HG03354 (cell line): ENCODE data around the gene ERICH3.
A peak's percentile ranks its signal among the peaks of the same experiment; 100 is the strongest.
"Not testable (repeated sequence)": the region's sequence is repeated elsewhere in the genome, so short reads cannot be mapped to it uniquely, and the experiment has no call there.

ENCODE experiments used
- ATAC-seq: cut with Tn5 transposase; IDR thresholded peaks from one replicate; pipeline ENCODE4 v1.9.1; 2021; ENCODE audit warnings: mild to moderate bottlenecking; ENCODE audit not compliant: unreplicated experiment, poor library complexity, severe bottlenecking

The ERICH3 gene

GRCh38 chr1:74681851-74682250 is 8.3 kb upstream of the ERICH3 start:
- no peak for ATAC-seq

GRCh38 chr1:74681449-74681848 is 7.9 kb upstream of the ERICH3 start:
- ATAC-seq: peak; percentile 71

GRCh38 chr1:74681001-74681400 is 7.4 kb upstream of the ERICH3 start:
- peak; percentile 54 for ATAC-seq

- ATAC-seq: no peak
These were observed 6.2 kb upstream of the ERICH3 start for GRCh38 chr1:74679811-74680210.

GRCh38 chr1:74677926-74678325 is 4.3 kb upstream of the ERICH3 start:
- no peak for ATAC-seq

- peak; percentile 36 for ATAC-seq
These were observed 871 bp upstream of the ERICH3 start for GRCh38 chr1:74674278-74675048.

GRCh38 chr1:74670866-74671265 is 2.7 kb downstream of the ERICH3 start:
- not testable (repeated sequence) for ATAC-seq

GRCh38 chr1:74654708-74655107 is 18.9 kb downstream of the ERICH3 start:
- no peak for ATAC-seq

- peak; percentile 98 for ATAC-seq
These were observed 20.9 kb downstream of the ERICH3 start for GRCh38 chr1:74652711-74653139.

- no peak for ATAC-seq
These were observed 23.0 kb downstream of the ERICH3 start for GRCh38 chr1:74650561-74650960.

GRCh38 chr1:74641876-74642275 is 31.7 kb downstream of the ERICH3 start:
- no peak for ATAC-seq

GRCh38 chr1:74641161-74641560 is 32.4 kb downstream of the ERICH3 start:
- no peak for ATAC-seq

GRCh38 chr1:74637296-74637695 is 36.3 kb downstream of the ERICH3 start:
- no peak for ATAC-seq

- no peak for ATAC-seq
These were observed 44.3 kb downstream of the ERICH3 start for GRCh38 chr1:74629283-74629682.

GRCh38 chr1:74623716-74624115 is 49.9 kb downstream of the ERICH3 start:
- no peak for ATAC-seq

GRCh38 chr1:74620242-74620641 is 53.4 kb downstream of the ERICH3 start:
- ATAC-seq: no peak

- ATAC-seq: no peak
These were observed 54.6 kb downstream of the ERICH3 start for GRCh38 chr1:74618974-74619373.

- ATAC-seq: peak; percentile 72
These were observed 59.7 kb downstream of the ERICH3 start for GRCh38 chr1:74613894-74614293.

GRCh38 chr1:74611887-74612286 is 61.7 kb downstream of the ERICH3 start:
- ATAC-seq: no peak

- no peak for ATAC-seq
These were observed 62.6 kb downstream of the ERICH3 start for GRCh38 chr1:74610961-74611360.

GRCh38 chr1:74609810-74610371 is 63.7 kb downstream of the ERICH3 start:
- ATAC-seq: no peak
